Coronary artery (tissue), 2 donors: ENCODE measurements around the gene CASZ1.

Experiments
- DNase-seq: peaks from one replicate; pipeline ENCODE4 v3.0.0-alpha.2; 2017; ENCODE audit warnings: low spot score
- H3K27ac ChIP-seq, 2 donors: fragments of 200-600 bp; sonication (generic); one replicate each; pipeline ENCODE4 v1.5.1; 2016 to 2019
- H3K4me3 ChIP-seq: fragments of 200-600 bp; sonication (generic); 2 replicates; pipeline ENCODE4 v1.5.1; 2016; ENCODE audit warnings: mild to moderate bottlenecking, moderate library complexity
- CTCF ChIP-seq: fragments of 200-600 bp; sonication (generic); IDR thresholded peaks from one replicate; pipeline ENCODE4 v1.5.1; 2019; ENCODE audit warnings: antibody characterized with exemption

The CASZ1 gene

GRCh38 chr1:10734375-10734774, 62.1 kb downstream of the CASZ1 start:
- no peak for DNase-seq
- H3K4me3 ChIP-seq = no peak overlapping the region
- TF ChIP-seq CTCF = no peak
- H3K27ac ChIP-seq = no peak overlapping the region

- DNase-seq = no peak
- Histone ChIP-seq H3K4me3 (no peak overlapping the region), H3K27ac (no peak overlapping the region)
- no peak for TF ChIP-seq CTCF
These were observed 62.7 kb downstream of the CASZ1 start for GRCh38 chr1:10733474-10734366.

DNA sequence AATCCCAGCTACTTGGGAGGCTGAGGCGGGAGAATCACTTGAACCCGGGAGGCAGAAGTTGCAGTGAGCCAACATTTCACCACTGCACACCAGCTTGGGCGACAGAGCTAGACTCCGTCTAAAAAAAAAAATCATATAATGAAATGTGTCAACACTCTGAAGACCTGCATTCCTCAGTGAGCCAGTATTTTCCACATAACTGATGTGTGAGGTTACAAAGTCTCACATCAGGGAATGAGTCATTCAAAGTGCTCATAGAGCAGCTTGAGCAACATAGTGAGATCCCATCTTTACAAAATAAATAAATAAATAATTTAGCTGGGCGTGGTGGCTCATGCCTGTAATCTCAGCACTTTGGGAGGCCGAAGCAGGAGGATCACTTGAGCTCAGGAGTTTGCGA, 65.5 kb downstream of the CASZ1 start:
- H3K4me3 ChIP-seq = no peak overlapping the region
- no peak for DNase-seq
- TF ChIP-seq CTCF = no peak
- H3K27ac ChIP-seq = no peak overlapping the region

- TF ChIP-seq CTCF = no peak
- Histone ChIP-seq H3K4me3 (no peak overlapping the region), H3K27ac (no peak overlapping the region)
- no peak for DNase-seq
These were observed 67.6 kb downstream of the CASZ1 start for GRCh38 chr1:10728595-10729410.

GRCh38 chr1:10727751-10728232, 68.7 kb downstream of the CASZ1 start:
- TF ChIP-seq CTCF = no peak
- H3K4me3 ChIP-seq = no peak overlapping the region
- no peak overlapping the region for H3K27ac ChIP-seq
- no peak for DNase-seq

- Histone ChIP-seq H3K4me3 (no peak overlapping the region), H3K27ac (no peak overlapping the region)
- TF ChIP-seq CTCF = no peak
- no peak for DNase-seq
These were observed 70.1 kb downstream of the CASZ1 start for GRCh38 chr1:10726355-10726754.
